ENCODE results near the gene RIT1. TPM values are rescaled to one million over a fixed set of nuclear protein-coding genes. Genes with fewer than 3 reads are reported as not detected.

RIT1 gene
- total RNA-seq, 2 donors from 2014 or later = 26.0 to 39.2 TPM

DNA sequence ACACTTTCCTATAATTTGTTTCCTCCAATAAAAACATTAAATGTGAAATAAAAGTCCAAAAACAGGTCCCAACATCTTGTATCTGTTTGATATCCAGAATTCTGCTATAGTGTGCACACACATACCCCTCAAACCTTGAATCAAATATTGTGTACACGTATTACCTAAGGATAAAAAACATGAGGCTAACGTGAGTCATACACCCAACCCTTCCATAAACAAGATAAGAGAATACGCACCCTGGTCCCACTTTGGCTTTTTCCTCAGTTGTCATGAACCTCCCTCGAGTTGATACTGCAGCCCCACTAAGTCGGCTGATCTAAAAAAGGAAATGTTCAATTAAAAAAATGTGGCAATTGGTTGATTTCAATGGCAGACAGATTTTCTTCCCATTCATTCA is 17.9 kb upstream of the RIT1 start:
- H3K36me3 Mint-ChIP-seq (ENCODE audit: low read depth) = peaks cover 75% of the 10 kb centered on the region
- H3K36me3 ChIP-seq (ENCODE audit: control insufficient read depth, insufficient read depth, low read length) = peaks cover 93% of the 10 kb centered on the region
- H3K27ac ChIP-seq (ENCODE audit: low read depth, low read length) = no peak overlapping the region

GRCh38 chr1:155925506-155925905 is 14.4 kb upstream of the RIT1 start:
- no peaks in the 10 kb centered on the region for H3K27me3 Mint-ChIP-seq (ENCODE audit: insufficient read depth)
- no peaks in the 10 kb centered on the region for H3K9me3 ChIP-seq (ENCODE audit: control insufficient read depth, low read length)
- no peaks in the 10 kb centered on the region for H3K27me3 ChIP-seq (ENCODE audit: control insufficient read depth, insufficient read depth, low read length, poor library complexity, severe bottlenecking)
- H3K4me3 Mint-ChIP-seq = no peak overlapping the region
- H3K9me3 Mint-ChIP-seq = no peaks in the 10 kb centered on the region
- peaks cover 97% of the 10 kb centered on the region for H3K36me3 ChIP-seq (ENCODE audit: control insufficient read depth, insufficient read depth, low read length)
- H3K9ac ChIP-seq (ENCODE audit: extremely low read depth, low read length, poor library complexity, severe bottlenecking) = no peak overlapping the region
- TF ChIP-seq CTCF (conservative IDR thresholded peaks at IDR 0.05) = no peak
- no peak overlapping the region for H3K4me3 ChIP-seq (ENCODE audit: low read length)
- peaks cover under 1% of the 10 kb centered on the region for H3K4me1 Mint-ChIP-seq
- H3K27ac ChIP-seq (ENCODE audit: low read depth, low read length) = no peak overlapping the region
- peaks cover 85% of the 10 kb centered on the region for H3K36me3 Mint-ChIP-seq (ENCODE audit: low read depth)
- 94 to 100% methylated on average over 2 of the region's 2 CpGs for WGBS, 2 experiments (ENCODE audit: insufficient coverage in 1 of 2, insufficient read length in 1 of 2)
- peaks cover 2% of the 10 kb centered on the region for H3K4me1 ChIP-seq (ENCODE audit: control insufficient read depth, insufficient read depth, low read length)
- DNase-seq = no peak
- H3K27ac Mint-ChIP-seq = peak overlapping the region; percentile 37

More for the DNA sequence above, 17.9 kb upstream of the RIT1 start:
- Mint-ChIP-seq H3K9me3 (no peaks in the 10 kb centered on the region), H3K4me3 (no peak overlapping the region), H3K4me1 (peaks cover 18% of the 10 kb centered on the region), H3K27ac (no peak overlapping the region), H3K27me3 (ENCODE audit: insufficient read depth) (no peaks in the 10 kb centered on the region)
- Histone ChIP-seq H3K4me3 (ENCODE audit: low read length) (no peak overlapping the region), H3K9me3 (ENCODE audit: control insufficient read depth, low read length) (no peaks in the 10 kb centered on the region), H3K9ac (ENCODE audit: extremely low read depth, low read length, poor library complexity, severe bottlenecking) (no peak overlapping the region), H3K4me1 (ENCODE audit: control insufficient read depth, insufficient read depth, low read length) (peaks cover 2% of the 10 kb centered on the region), H3K27me3 (ENCODE audit: control insufficient read depth, insufficient read depth, low read length, poor library complexity, severe bottlenecking) (no peaks in the 10 kb centered on the region)
- no peak for TF ChIP-seq CTCF (conservative IDR thresholded peaks at IDR 0.05)
- no peak for DNase-seq
- WGBS, 2 experiments (ENCODE audit: insufficient coverage in 1 of 2, insufficient read length in 1 of 2) = 98 to 100% methylated on average over 3 to 5 of the region's 5 CpGs

GRCh38 chr1:155920717-155921116 is 9.6 kb upstream of the RIT1 start:
- no peak overlapping the region for H3K9ac ChIP-seq (ENCODE audit: extremely low read depth, low read length, poor library complexity, severe bottlenecking)

More at GRCh38 chr1:155920717-155921116, 9.6 kb upstream of the RIT1 start:
- H3K4me1 ChIP-seq (ENCODE audit: control insufficient read depth, insufficient read depth, low read length) = no peaks in the 10 kb centered on the region
- 96 to 98% methylated on average over 3 of the region's 3 CpGs for WGBS, 2 experiments (ENCODE audit: insufficient coverage in 1 of 2, insufficient read length in 1 of 2)
- peaks cover 97% of the 10 kb centered on the region for H3K36me3 ChIP-seq (ENCODE audit: control insufficient read depth, insufficient read depth, low read length)
- H3K4me1 Mint-ChIP-seq = no peaks in the 10 kb centered on the region
- H3K4me3 ChIP-seq (ENCODE audit: low read length) = no peak overlapping the region
- no peak overlapping the region for H3K27ac Mint-ChIP-seq
- H3K4me3 Mint-ChIP-seq = no peak overlapping the region
- H3K27me3 Mint-ChIP-seq (ENCODE audit: insufficient read depth) = no peaks in the 10 kb centered on the region
- H3K27ac ChIP-seq (ENCODE audit: low read depth, low read length) = no peak overlapping the region
- TF ChIP-seq CTCF (conservative IDR thresholded peaks at IDR 0.05) = no peak
- peaks cover 85% of the 10 kb centered on the region for H3K36me3 Mint-ChIP-seq (ENCODE audit: low read depth)
- H3K9me3 ChIP-seq (ENCODE audit: control insufficient read depth, low read length) = no peaks in the 10 kb centered on the region
- no peak for DNase-seq
- no peaks in the 10 kb centered on the region for H3K27me3 ChIP-seq (ENCODE audit: control insufficient read depth, insufficient read depth, low read length, poor library complexity, severe bottlenecking)
- H3K9me3 Mint-ChIP-seq = no peaks in the 10 kb centered on the region
